Fibroblast of skin of right biceps (primary cell): Measurements from ENCODE around the gene SLC10A7.

Source experiments
- DNase-seq: peaks from one replicate; pipeline ENCODE4 v3.0.0-alpha.2; 2013

Gene SLC10A7

GRCh38 chr4:146343776-146344175 is 178.0 kb downstream of the SLC10A7 start:
- DNase-seq: no peak

GRCh38 chr4:146343199-146343598 is 178.5 kb downstream of the SLC10A7 start:
- no peak for DNase-seq

GRCh38 chr4:146342600-146343192 is 179.0 kb downstream of the SLC10A7 start:
- DNase-seq: peak; percentile 44

- peak; percentile 52 for DNase-seq
Observed at GRCh38 chr4:146340798-146341197, 180.9 kb downstream of the SLC10A7 start.

- peak; percentile 19 for DNase-seq
Observed at GRCh38 chr4:146338512-146338911, 183.2 kb downstream of the SLC10A7 start.

- no peak for DNase-seq
Observed at GRCh38 chr4:146336410-146336807, 185.3 kb downstream of the SLC10A7 start.

- no peak for DNase-seq
Observed at GRCh38 chr4:146335763-146336409, 185.9 kb downstream of the SLC10A7 start.

GRCh38 chr4:146334862-146335449 is 186.8 kb downstream of the SLC10A7 start:
- peak; percentile 21 for DNase-seq

GRCh38 chr4:146333895-146334262 is 187.9 kb downstream of the SLC10A7 start:
- no peak for DNase-seq

GRCh38 chr4:146333187-146333894 is 188.4 kb downstream of the SLC10A7 start:
- peak; percentile 84 for DNase-seq

GRCh38 chr4:146330392-146330791 is 191.3 kb downstream of the SLC10A7 start:
- peak; percentile 61 for DNase-seq

GRCh38 chr4:146329050-146329716 is 192.6 kb downstream of the SLC10A7 start:
- peak; percentile 90 for DNase-seq

GRCh38 chr4:146327859-146328650 is 193.7 kb downstream of the SLC10A7 start:
- no peak for DNase-seq

GRCh38 chr4:146318894-146319293 is 202.8 kb downstream of the SLC10A7 start:
- no peak for DNase-seq

- no peak for DNase-seq
Observed at GRCh38 chr4:146317783-146318182, 204.0 kb downstream of the SLC10A7 start.

GRCh38 chr4:146315184-146315583 is 206.6 kb downstream of the SLC10A7 start:
- DNase-seq: no peak

GRCh38 chr4:146311238-146311970 is 210.3 kb downstream of the SLC10A7 start:
- no peak for DNase-seq

- no peak for DNase-seq
Observed at GRCh38 chr4:146310319-146311021, 211.3 kb downstream of the SLC10A7 start.

GRCh38 chr4:146308951-146309350 is 212.8 kb downstream of the SLC10A7 start:
- DNase-seq: peak; percentile 26

- DNase-seq: no peak
Observed at GRCh38 chr4:146302822-146303221, 218.9 kb downstream of the SLC10A7 start.

- no peak for DNase-seq
Observed at GRCh38 chr4:146299607-146300006, 222.1 kb downstream of the SLC10A7 start.
